Cerebellar nuclear complex (tissue), 1 donor: ENCODE measurements around the gene CADPS.

Source experiments
- DNase-seq, 2 experiments: peaks; one replicate each; lab custom pipeline; 2025; lab: John Stamatoyannopoulos, UW

Gene CADPS

GRCh38 chr3:62811119-62811518 lies 64.1 kb downstream of the CADPS start:
- DNase-seq: no peak

- no peak for DNase-seq
Observed at GRCh38 chr3:62809369-62809768, 65.8 kb downstream of the CADPS start.

- DNase-seq: no peak
Observed at GRCh38 chr3:62805580-62806277, 69.5 kb downstream of the CADPS start.

- no peak for DNase-seq
Observed at GRCh38 chr3:62805106-62805505, 70.1 kb downstream of the CADPS start.

GRCh38 chr3:62803276-62803675 lies 71.9 kb downstream of the CADPS start:
- DNase-seq: no peak

GRCh38 chr3:62798000-62798399 lies 77.2 kb downstream of the CADPS start:
- no peak for DNase-seq

GRCh38 chr3:62797132-62797531 lies 78.1 kb downstream of the CADPS start:
- DNase-seq: no peak

- no peak for DNase-seq
Observed at GRCh38 chr3:62795978-62796657, 79.1 kb downstream of the CADPS start.

GRCh38 chr3:62793946-62794345 lies 81.3 kb downstream of the CADPS start:
- no peak for DNase-seq

GRCh38 chr3:62785384-62785783 lies 89.8 kb downstream of the CADPS start:
- DNase-seq: no peak

GRCh38 chr3:62781121-62781520 lies 94.1 kb downstream of the CADPS start:
- DNase-seq: no peak

- DNase-seq: no peak
Observed at GRCh38 chr3:62777674-62778073, 97.5 kb downstream of the CADPS start.

- no peak for DNase-seq
Observed at GRCh38 chr3:62777130-62777529, 98.1 kb downstream of the CADPS start.

- DNase-seq: no peak
Observed at GRCh38 chr3:62774221-62774620, 101.0 kb downstream of the CADPS start.

GRCh38 chr3:62771331-62772072 lies 103.7 kb downstream of the CADPS start:
- no peak for DNase-seq

GRCh38 chr3:62768896-62769295 lies 106.3 kb downstream of the CADPS start:
- no peak for DNase-seq

- no peak for DNase-seq
Observed at GRCh38 chr3:62761711-62762110, 113.5 kb downstream of the CADPS start.

GRCh38 chr3:62761311-62761710 lies 113.9 kb downstream of the CADPS start:
- DNase-seq: no peak

- DNase-seq: no peak
Observed at GRCh38 chr3:62758296-62759066, 116.7 kb downstream of the CADPS start.

- no peak for DNase-seq
Observed at GRCh38 chr3:62757045-62757444, 118.2 kb downstream of the CADPS start.

- no peak for DNase-seq
Observed at GRCh38 chr3:62755285-62755684, 119.9 kb downstream of the CADPS start.

GRCh38 chr3:62749657-62750056 lies 125.6 kb downstream of the CADPS start:
- no peak for DNase-seq
